ENCODE results near the gene ANKHD1.

GRCh38 chr5:140513124-140513523, 111.5 kb downstream of the ANKHD1 start:
- TF ChIP-seq EZH2 (IDR thresholded peaks at IDR 0.05) (no peak), POLR2AphosphoS5 (IDR thresholded peaks at IDR 0.05; ENCODE audit: borderline replicate concordance, low read depth, low read length) (no peak)

Data from SK-N-MC (cell line).